HEK293 (cell line): ENCODE results near the gene OTUD6A.

ENCODE experiments used
- CTCF ChIA-PET: fragments of 350-600 bp; formaldehyde crosslinking; extraction: SDS; loops from one replicate; lab custom pipeline; 2021; ENCODE audit warnings: antibody characterized with exemption; lab: Yijun Ruan, JAX
- POLR2A ChIA-PET: fragments of 300-600 bp; formaldehyde crosslinking; extraction: SDS; loops from one replicate; lab custom pipeline; 2020; ENCODE audit warnings: antibody characterized with exemption, inconsistent platforms; lab: Yijun Ruan, JAX
- H3K27ac ChIP-seq: fragments of 200-500 bp; sonication (Bioruptor generic); 2 replicates; pipeline ENCODE4 v1.5.1; 2014; ENCODE audit warnings: low read depth, low read length, control low read depth, inconsistent platforms; ENCODE audit errors: extremely low read depth
- H3K36me3 ChIP-seq, 2 experiments: fragments of 200-500 bp in 1 of 2; sonication (Bioruptor generic) in 1 of 2; 1 replicate in 1 of 2; 2 replicates in 1 of 2; pipeline ENCODE4 v1.5.1; 2014 to 2017; ENCODE audit warnings: inconsistent platforms in 2 of 2, low read length in 2 of 2; ENCODE audit not compliant: control insufficient read depth in 2 of 2, insufficient read depth in 1 of 2
- H3K4me1 ChIP-seq: fragments of 200-500 bp; sonication (Bioruptor generic); 2 replicates; pipeline ENCODE4 v1.5.1; 2014; ENCODE audit warnings: mild to moderate bottlenecking, low read length, inconsistent platforms; ENCODE audit not compliant: control insufficient read depth, insufficient read depth
- H3K4me3 ChIP-seq: 2 replicates; pipeline ENCODE4 v1.5.1; 2011; ENCODE audit warnings: low read depth, mild to moderate bottlenecking, control low read depth, low read length, moderate library complexity
- H3K9me3 ChIP-seq: fragments of 200-500 bp; sonication (Bioruptor generic); 2 replicates; pipeline ENCODE4 v1.5.1; 2014; ENCODE audit warnings: low read depth, low read length, inconsistent platforms; ENCODE audit not compliant: control insufficient read depth, insufficient read depth
- PRDM4 ChIP-seq: fragments of 450-650 bp; formaldehyde crosslinking; IDR thresholded peaks from 2 replicates; pipeline ENCODE4 v1.5.1; 2017; ENCODE audit warnings: missing biosample characterization, missing genetic modification characterization
- YY1 ChIP-seq: fragments of 450-650 bp; formaldehyde crosslinking; IDR thresholded peaks from 2 replicates; pipeline ENCODE4 v1.5.1; 2018; ENCODE audit warnings: missing biosample characterization, missing genetic modification characterization
- ZNF132 ChIP-seq: fragments of 450-650 bp; formaldehyde crosslinking; IDR thresholded peaks from 2 replicates; pipeline ENCODE4 v1.5.1; 2017; ENCODE audit warnings: missing biosample characterization, missing genetic modification characterization, borderline replicate concordance
- ZNF146 ChIP-seq: fragments of 450-650 bp; formaldehyde crosslinking; IDR thresholded peaks from 2 replicates; pipeline ENCODE4 v1.5.1; 2016; ENCODE audit warnings: missing biosample characterization, missing genetic modification characterization
- ZNF16 ChIP-seq: fragments of 450-650 bp; formaldehyde crosslinking; IDR thresholded peaks from 2 replicates; pipeline ENCODE4 v1.5.1; 2016; ENCODE audit warnings: low read depth, missing biosample characterization, missing genetic modification characterization
- ZNF184 ChIP-seq: fragments of 450-650 bp; IDR thresholded peaks from 2 replicates; pipeline ENCODE4 v1.5.1; 2018; ENCODE audit warnings: missing biosample characterization, mild to moderate bottlenecking, missing genetic modification characterization
- ZNF221 ChIP-seq: fragments of 450-650 bp; formaldehyde crosslinking; IDR thresholded peaks from 2 replicates; pipeline ENCODE4 v1.5.1; 2017; ENCODE audit warnings: missing biosample characterization, missing genetic modification characterization, borderline replicate concordance
- ZNF248 ChIP-seq: fragments of 450-650 bp; formaldehyde crosslinking; IDR thresholded peaks from 2 replicates; pipeline ENCODE4 v1.5.1; 2017; ENCODE audit warnings: missing biosample characterization, missing genetic modification characterization
- ZNF292 ChIP-seq: fragments of 450-650 bp; formaldehyde crosslinking; IDR thresholded peaks from 2 replicates; pipeline ENCODE4 v1.5.1; 2016; ENCODE audit warnings: low read depth, missing biosample characterization, missing genetic modification characterization, borderline replicate concordance
- ZNF350 ChIP-seq: fragments of 450-650 bp; formaldehyde crosslinking; IDR thresholded peaks from 2 replicates; pipeline ENCODE4 v1.5.0; 2017; ENCODE audit warnings: missing biosample characterization, mild to moderate bottlenecking, missing genetic modification characterization
- ZNF549 ChIP-seq: fragments of 450-650 bp; IDR thresholded peaks from 2 replicates; pipeline ENCODE4 v1.5.1; 2018; ENCODE audit warnings: missing biosample characterization, missing genetic modification characterization, mild to moderate bottlenecking, inconsistent platforms, moderate library complexity
- ZNF747 ChIP-seq: fragments of 450-650 bp; formaldehyde crosslinking; IDR thresholded peaks from 2 replicates; pipeline ENCODE4 v1.5.1; 2016; ENCODE audit warnings: missing biosample characterization, missing genetic modification characterization
- ZNF76 ChIP-seq: fragments of 450-650 bp; formaldehyde crosslinking; IDR thresholded peaks from 2 replicates; pipeline ENCODE4; 2016; ENCODE audit warnings: low read depth, missing biosample characterization, missing genetic modification characterization, borderline replicate concordance
- ZNF785 ChIP-seq: fragments of 450-650 bp; formaldehyde crosslinking; IDR thresholded peaks from 2 replicates; pipeline ENCODE4 v1.5.1; 2016; ENCODE audit warnings: missing biosample characterization, missing genetic modification characterization
- ZNF843 ChIP-seq: fragments of 450-650 bp; formaldehyde crosslinking; IDR thresholded peaks from 2 replicates; pipeline ENCODE4 v1.5.1; 2016; ENCODE audit warnings: missing biosample characterization, missing genetic modification characterization
- ZSCAN30 ChIP-seq: fragments of 450-650 bp; IDR thresholded peaks from 2 replicates; pipeline ENCODE4 v1.5.1; 2018; ENCODE audit warnings: missing biosample characterization, mild to moderate bottlenecking, missing genetic modification characterization, moderate library complexity
- TF ChIP-seq, protein P1 (sequence below): fragments of 450-650 bp; formaldehyde crosslinking; IDR thresholded peaks from 2 replicates; pipeline ENCODE4 v1.5.1; 2016; ENCODE audit warnings: missing biosample characterization, missing genetic modification characterization, borderline replicate concordance
- TF ChIP-seq, protein P2 (sequence below): fragments of 450-650 bp; formaldehyde crosslinking; IDR thresholded peaks from 2 replicates; pipeline ENCODE4 v1.5.1; 2017; ENCODE audit warnings: missing biosample characterization, missing genetic modification characterization
- TF ChIP-seq, protein P3 (sequence below): fragments of 450-650 bp; formaldehyde crosslinking; IDR thresholded peaks from 2 replicates; pipeline ENCODE4 v1.5.1; 2016; ENCODE audit warnings: missing biosample characterization, missing genetic modification characterization

OTUD6A gene

DNA sequence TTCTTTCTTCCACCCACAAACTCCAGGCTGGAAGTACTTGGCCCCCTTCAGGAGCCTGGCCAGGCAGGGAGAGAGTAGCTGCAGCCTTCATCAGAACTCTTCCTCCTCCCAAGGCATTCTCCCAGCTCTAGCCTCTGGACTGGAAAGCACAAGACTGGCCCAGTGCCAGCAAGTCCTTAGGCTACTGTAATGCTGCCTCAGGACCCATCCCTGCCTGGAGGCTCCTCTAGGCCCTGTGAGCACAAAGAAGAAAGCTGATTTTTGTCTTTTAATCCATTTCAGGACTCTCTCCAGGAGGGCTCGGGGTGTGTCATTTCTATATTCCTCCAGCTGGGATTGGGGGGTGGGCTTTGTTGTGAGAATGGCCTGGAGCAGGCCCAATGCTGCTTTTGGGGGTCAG, 23.3 kb upstream of the OTUD6A start:
- H3K4me1 ChIP-seq, result no peaks in the 10 kb centered on the region
- H3K9me3 ChIP-seq, result no peaks in the 10 kb centered on the region
- ChIA-PET POLR2A (no interaction called here), CTCF (interaction anchor here (0.6 to 6.3 kb wide), 3 partner anchors 8 to 58 kb away, joined by 3 to 48 read pairs (median 10); no protein-coding TSS in a partner anchor)
- H3K36me3 ChIP-seq, result peaks cover 0 to 18% of the 10 kb centered on the region in 2 experiments; a peak in 1 of 3 replicates
- no peak overlapping the region for H3K27ac ChIP-seq
- H3K4me3 ChIP-seq, result no peak overlapping the region
- TF ChIP-seq ZNF785 (no peak), ZNF843 (no peak), YY1 (no peak), ZSCAN30 (tag by site-specific recombination) (no peak), ZNF248 (tag by site-specific recombination) (no peak), ZNF350 (no peak), ZNF146 (tag by site-specific recombination) (no peak), ZNF76 (tag by site-specific recombination) (no peak), ZNF16 (tag by site-specific recombination) (no peak), ZNF549 (tag by site-specific recombination) (no peak), PRDM4 (no peak), ZNF292 (no peak), ZNF747 (tag by site-specific recombination) (no peak), ZNF221 (tag by site-specific recombination) (no peak)
- TF ChIP-seq, protein P1, sequence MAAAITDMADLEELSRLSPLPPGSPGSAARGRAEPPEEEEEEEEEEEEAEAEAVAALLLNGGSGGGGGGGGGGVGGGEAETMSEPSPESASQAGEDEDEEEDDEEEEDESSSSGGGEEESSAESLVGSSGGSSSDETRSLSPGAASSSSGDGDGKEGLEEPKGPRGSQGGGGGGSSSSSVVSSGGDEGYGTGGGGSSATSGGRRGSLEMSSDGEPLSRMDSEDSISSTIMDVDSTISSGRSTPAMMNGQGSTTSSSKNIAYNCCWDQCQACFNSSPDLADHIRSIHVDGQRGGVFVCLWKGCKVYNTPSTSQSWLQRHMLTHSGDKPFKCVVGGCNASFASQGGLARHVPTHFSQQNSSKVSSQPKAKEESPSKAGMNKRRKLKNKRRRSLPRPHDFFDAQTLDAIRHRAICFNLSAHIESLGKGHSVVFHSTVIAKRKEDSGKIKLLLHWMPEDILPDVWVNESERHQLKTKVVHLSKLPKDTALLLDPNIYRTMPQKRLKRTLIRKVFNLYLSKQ, result no peak
- TF ChIP-seq, protein P2, sequence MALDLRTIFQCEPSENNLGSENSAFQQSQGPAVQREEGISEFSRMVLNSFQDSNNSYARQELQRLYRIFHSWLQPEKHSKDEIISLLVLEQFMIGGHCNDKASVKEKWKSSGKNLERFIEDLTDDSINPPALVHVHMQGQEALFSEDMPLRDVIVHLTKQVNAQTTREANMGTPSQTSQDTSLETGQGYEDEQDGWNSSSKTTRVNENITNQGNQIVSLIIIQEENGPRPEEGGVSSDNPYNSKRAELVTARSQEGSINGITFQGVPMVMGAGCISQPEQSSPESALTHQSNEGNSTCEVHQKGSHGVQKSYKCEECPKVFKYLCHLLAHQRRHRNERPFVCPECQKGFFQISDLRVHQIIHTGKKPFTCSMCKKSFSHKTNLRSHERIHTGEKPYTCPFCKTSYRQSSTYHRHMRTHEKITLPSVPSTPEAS, result no peak

GRCh38 chrX:70039758-70040157, 22.5 kb upstream of the OTUD6A start:
- H3K36me3 ChIP-seq, result peaks cover 0 to 16% of the 10 kb centered on the region in 2 experiments; a peak in 1 of 3 replicates
- no peak overlapping the region for H3K27ac ChIP-seq
- no peaks in the 10 kb centered on the region for H3K4me1 ChIP-seq
- CTCF ChIA-PET, result interaction anchor here (0.7 to 6.3 kb wide), 3 partner anchors 9 to 90 kb away, joined by 3 to 48 read pairs (median 10); no protein-coding TSS in a partner anchor
- no peak overlapping the region for H3K4me3 ChIP-seq
- POLR2A ChIA-PET, result no interaction called here
- H3K9me3 ChIP-seq, result no peaks in the 10 kb centered on the region
- TF ChIP-seq, protein P3, sequence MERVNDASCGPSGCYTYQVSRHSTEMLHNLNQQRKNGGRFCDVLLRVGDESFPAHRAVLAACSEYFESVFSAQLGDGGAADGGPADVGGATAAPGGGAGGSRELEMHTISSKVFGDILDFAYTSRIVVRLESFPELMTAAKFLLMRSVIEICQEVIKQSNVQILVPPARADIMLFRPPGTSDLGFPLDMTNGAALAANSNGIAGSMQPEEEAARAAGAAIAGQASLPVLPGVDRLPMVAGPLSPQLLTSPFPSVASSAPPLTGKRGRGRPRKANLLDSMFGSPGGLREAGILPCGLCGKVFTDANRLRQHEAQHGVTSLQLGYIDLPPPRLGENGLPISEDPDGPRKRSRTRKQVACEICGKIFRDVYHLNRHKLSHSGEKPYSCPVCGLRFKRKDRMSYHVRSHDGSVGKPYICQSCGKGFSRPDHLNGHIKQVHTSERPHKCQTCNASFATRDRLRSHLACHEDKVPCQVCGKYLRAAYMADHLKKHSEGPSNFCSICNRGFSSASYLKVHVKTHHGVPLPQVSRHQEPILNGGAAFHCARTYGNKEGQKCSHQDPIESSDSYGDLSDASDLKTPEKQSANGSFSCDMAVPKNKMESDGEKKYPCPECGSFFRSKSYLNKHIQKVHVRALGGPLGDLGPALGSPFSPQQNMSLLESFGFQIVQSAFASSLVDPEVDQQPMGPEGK (tag by site-specific recombination), result no peak
- TF ChIP-seq ZNF184 (tag by site-specific recombination), result no peak
- TF ChIP-seq ZNF132 (tag by site-specific recombination), result no peak
